Mononuclear cell (primary cell): ENCODE results near the gene CLEC16A. TPM values are rescaled to one million over a fixed set of nuclear protein-coding genes. Genes with fewer than 3 reads are reported as not detected.

Experiments used
- H3K27me3 ChIP-seq: 2 replicates; pipeline ENCODE4 v1.6.0; 2011; ENCODE audit warnings: low read length, control low read depth; ENCODE audit not compliant: insufficient read depth
- H3K4me1 ChIP-seq: 2 replicates; pipeline ENCODE4 v1.5.1; 2011; ENCODE audit warnings: mild to moderate bottlenecking, low read length, control low read depth; ENCODE audit not compliant: insufficient read depth
- H3K4me3 ChIP-seq: 2 replicates; pipeline ENCODE4 v1.5.1; 2011; ENCODE audit warnings: mild to moderate bottlenecking, low read length, moderate library complexity
- H3K9me3 ChIP-seq: 2 replicates; pipeline ENCODE4 v1.5.1; 2011; ENCODE audit warnings: low read depth, mild to moderate bottlenecking, control low read depth, low read length
- total RNA-seq: library from RNA; depleted of rRNA; stranded (reverse); fragments of >200 nt; gene quantifications from one replicate; pipeline ENCODE4 v1.2.3, GENCODE V29; 2012

CLEC16A gene
- total RNA-seq, 1 donor = 26.9 TPM

DNA sequence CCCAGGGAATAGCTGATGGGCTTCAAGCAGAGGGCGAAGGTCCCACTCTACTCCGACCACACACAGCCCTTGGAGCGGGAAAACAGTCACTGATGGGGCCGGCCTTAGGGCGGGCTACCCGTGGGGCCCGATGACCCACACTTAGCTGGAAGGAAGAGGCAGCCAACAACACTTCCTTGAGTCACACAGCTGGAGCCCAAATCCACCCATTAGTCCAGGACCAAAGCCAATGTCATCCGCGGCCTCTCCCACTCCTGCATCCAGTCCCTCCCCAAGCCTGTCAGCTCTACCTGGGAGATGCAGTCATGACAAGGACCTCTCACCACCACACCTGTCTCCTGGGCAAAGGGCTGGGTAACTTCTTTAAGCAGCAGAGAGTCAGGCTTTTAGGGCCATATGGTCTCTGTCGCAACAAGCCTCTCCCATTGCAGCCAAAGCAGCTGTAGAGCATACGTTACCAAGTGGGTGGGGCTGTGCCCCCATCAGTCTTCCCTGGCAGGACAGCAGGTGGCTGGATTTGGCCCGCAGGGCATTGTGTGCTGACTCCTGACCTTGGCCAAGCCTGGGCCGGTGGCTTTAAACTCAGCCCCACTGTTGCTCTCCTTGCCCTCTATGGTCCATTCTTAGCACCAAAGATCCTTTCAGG is 200.9 kb downstream of the CLEC16A start:
- H3K4me3 ChIP-seq = no peak overlapping the region
- H3K9me3 ChIP-seq = no peaks in the 10 kb centered on the region
- peaks cover 2% of the 10 kb centered on the region for H3K4me1 ChIP-seq
- H3K27me3 ChIP-seq = no peaks in the 10 kb centered on the region

DNA sequence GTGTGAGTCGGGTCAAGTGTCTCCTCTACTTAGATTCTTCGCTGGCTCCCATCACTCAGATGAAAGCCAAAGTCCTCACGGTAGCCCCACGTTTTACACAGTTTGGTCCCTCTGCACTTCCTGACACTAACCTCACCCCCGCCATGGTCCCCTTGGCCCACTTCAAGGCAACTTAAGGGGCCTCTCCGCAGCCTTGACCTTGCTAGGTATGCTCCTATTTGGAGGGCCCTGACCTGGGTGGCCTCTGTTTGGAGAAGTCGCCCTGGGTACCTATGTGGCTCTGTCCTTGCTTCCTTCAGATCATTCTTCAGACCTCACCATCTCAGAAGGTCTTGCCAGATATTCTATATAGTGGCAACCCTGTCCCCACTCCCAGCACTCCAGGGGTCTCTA is 201.5 kb downstream of the CLEC16A start:
- no peaks in the 10 kb centered on the region for H3K27me3 ChIP-seq
- no peaks in the 10 kb centered on the region for H3K9me3 ChIP-seq
- H3K4me1 ChIP-seq = no peaks in the 10 kb centered on the region
- no peak overlapping the region for H3K4me3 ChIP-seq

DNA sequence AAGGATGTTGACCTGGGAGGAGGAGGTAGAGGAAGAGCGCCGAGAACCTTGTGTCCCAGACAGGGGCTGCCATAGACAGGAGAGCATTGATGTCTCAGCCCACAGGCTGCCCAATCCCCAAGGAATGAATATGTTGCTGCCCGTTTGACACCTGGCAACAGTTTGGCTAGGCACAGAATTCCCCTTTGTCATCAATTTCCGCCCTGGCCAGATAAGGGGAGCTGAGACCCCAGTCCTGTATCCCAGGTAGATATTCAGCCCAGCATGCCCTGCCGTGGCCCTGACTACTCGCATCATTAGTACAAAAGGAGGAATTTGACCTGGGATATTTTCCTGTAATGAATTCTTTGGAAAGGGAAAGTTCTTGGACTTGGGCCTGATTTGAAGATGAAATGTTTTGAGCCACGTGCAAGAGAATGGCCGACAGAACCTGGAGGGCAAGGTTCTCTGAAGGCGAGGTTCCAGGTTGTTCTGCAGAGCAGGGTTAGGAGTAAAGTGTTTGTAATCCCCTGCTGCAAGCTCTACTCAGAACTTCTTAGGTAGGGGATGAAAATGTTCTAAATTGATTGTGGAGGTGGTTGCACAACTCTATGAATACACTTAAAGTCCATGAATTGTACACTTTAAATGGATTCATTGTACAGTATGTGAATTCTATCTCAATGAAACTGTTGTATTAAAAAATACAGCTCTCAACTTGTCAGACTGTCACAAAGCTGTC is 202.8 kb downstream of the CLEC16A start:
- Histone ChIP-seq H3K9me3 (no peaks in the 10 kb centered on the region), H3K4me1 (no peaks in the 10 kb centered on the region), H3K27me3 (no peaks in the 10 kb centered on the region), H3K4me3 (no peak overlapping the region)

DNA sequence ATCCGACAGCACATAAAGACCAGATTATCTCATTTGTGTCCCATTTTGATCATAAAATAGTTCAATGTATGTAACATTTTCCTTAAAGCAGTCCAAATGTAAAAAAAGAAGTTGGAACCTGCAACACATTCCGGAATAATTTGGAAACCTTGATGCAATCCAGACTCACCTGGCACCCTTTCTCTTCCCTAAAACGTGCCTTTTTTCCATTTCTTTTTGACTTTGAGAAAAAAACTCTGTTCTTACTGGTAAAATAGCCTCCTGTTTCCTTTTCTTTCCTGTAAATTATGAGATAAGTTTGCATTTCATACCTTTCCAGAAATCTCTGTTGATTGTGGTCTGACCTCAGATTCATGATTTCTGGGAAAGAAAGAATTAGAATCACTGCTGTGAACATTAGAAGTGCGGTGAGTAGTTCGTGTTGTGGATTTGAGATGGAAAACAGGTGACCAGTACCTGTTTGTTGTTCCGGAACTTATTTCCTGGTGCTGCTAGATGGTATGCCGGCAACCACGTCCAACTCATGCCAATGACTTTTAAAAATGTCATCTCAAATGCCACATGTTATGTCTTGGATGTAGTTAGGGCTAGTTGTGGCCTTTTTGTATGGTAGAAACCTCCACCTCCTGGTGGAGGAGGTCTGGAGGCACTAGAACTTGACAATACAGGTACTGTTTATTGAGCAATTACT is 203.5 kb downstream of the CLEC16A start:
- H3K9me3 ChIP-seq = no peaks in the 10 kb centered on the region
- H3K4me3 ChIP-seq = no peak overlapping the region
- no peaks in the 10 kb centered on the region for H3K27me3 ChIP-seq
- H3K4me1 ChIP-seq = peaks cover 5% of the 10 kb centered on the region

DNA sequence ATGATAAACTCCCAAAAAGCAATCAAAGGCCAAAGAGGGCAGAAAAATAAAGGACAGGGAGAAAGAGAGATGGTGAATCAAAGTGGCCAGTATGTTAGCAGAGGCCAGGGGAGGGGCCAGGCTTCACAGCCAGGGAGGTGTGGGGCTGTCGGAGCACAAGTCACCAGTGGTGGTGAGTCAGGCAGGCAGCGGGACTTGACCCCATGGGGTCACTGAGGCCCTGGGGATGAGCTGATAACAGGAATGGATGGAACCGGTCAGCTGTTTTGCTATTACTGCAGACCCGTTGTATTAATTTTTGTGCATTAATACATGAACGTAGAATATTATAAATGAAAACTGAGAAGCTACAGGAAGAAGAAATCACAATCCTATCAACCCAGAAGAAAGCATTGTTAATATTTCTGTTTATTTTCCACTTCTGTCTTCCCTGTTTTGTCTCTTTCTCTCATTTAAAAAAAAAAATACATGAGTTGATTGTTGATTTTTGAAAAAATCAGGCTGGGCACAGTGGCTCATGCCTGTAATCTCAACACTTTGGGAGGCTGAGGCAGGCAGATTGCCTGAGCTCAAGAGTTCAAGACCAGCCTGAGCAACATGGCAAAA is 204.8 kb downstream of the CLEC16A start:
- Histone ChIP-seq H3K27me3 (no peaks in the 10 kb centered on the region), H3K9me3 (no peaks in the 10 kb centered on the region), H3K4me1 (peaks cover 6% of the 10 kb centered on the region), H3K4me3 (no peak overlapping the region)

DNA sequence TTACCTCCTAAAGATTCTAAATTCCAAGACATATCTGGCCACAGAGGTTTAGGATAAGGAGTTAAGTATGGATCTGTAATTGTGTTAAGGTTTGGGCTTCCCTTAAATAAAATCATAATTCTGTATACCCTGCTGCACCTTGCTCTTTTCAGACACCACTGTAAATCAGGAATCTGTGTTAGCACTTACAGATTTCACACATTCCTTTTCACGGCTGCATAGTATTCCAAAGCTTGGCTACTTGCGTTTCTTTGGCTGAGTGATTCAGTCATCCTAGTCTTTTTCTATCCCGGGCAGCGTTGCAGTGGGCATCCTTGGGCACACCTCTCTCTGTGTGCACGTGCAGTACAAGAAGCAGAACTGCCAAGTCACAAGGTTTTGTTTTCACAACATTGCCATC is 205.8 kb downstream of the CLEC16A start:
- Histone ChIP-seq H3K27me3 (no peaks in the 10 kb centered on the region), H3K4me1 (peaks cover 6% of the 10 kb centered on the region), H3K4me3 (no peak overlapping the region), H3K9me3 (no peaks in the 10 kb centered on the region)

DNA sequence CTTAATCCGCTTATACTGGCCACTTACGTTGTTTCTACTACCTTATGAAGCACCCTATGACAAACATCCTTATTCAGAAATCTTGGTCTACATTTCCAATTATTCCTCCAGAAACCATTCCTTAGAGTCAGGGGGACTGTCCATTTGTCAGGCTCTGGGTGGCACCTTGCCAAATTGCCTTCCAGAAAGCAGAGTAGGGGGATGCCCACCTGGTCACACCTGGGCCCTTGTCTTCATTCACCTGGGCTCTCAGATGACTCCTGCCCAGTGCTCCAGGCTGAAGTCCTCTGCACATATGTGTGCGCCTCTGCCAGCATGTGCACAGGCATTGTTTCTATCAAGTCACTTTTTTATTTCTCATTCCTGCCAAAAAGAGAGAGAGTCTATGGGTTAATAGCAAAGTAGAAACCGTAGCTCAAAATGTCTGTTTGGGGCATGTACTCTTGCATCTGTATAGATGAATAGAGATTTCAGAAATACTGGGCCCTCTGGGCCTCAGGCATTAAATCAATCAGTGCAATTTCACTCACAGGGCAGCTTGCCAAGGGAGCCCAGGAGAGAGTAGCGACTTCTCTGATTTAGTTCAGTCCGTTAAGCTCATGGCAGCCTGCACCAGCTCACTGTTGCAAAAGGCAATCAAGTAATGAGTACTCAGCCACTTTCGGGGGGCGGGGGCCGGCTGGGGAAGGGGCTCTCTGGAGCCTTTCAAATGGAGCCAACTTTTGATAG is 207.0 kb downstream of the CLEC16A start:
- Histone ChIP-seq H3K27me3 (no peaks in the 10 kb centered on the region), H3K9me3 (no peaks in the 10 kb centered on the region), H3K4me3 (no peak overlapping the region), H3K4me1 (peaks cover 6% of the 10 kb centered on the region)

DNA sequence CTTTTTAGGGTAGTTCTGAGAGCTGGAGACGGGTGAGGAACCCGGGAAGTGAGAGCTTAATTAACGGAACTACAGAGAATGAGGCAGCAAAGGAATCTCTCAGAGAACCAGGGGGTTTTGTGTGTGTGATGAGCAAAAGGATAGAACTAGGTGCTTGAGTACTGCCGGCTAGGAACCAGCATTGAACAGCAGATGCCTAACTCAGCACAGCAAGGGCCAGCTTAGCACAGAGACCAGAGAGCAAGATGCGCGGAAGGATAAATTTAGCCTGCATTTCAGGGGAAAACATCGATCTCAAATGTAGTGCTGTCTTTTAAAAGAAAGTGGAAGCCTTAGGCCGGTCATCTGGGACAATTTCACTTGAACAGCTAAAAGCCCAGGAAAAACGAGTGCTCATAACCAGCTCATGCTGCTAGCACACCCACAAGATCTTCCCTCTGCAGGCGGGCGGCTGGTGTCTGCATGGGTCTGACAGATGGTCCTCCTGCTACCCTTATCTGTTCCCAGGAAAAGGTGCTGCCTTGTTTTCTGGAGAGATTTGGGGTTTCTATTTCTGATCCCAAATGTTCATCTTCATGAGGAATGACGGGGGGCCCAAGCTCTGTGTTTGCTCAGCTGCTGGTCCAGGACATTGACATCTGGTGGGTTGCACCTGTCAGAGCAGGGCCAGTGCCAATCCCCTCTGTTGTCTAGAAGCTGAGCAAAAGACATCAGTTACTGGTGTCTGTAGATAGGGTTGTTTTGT is 207.7 kb downstream of the CLEC16A start:
- peaks cover 6% of the 10 kb centered on the region for H3K4me1 ChIP-seq
- H3K27me3 ChIP-seq = no peaks in the 10 kb centered on the region
- H3K9me3 ChIP-seq = no peaks in the 10 kb centered on the region
- H3K4me3 ChIP-seq = no peak overlapping the region

DNA sequence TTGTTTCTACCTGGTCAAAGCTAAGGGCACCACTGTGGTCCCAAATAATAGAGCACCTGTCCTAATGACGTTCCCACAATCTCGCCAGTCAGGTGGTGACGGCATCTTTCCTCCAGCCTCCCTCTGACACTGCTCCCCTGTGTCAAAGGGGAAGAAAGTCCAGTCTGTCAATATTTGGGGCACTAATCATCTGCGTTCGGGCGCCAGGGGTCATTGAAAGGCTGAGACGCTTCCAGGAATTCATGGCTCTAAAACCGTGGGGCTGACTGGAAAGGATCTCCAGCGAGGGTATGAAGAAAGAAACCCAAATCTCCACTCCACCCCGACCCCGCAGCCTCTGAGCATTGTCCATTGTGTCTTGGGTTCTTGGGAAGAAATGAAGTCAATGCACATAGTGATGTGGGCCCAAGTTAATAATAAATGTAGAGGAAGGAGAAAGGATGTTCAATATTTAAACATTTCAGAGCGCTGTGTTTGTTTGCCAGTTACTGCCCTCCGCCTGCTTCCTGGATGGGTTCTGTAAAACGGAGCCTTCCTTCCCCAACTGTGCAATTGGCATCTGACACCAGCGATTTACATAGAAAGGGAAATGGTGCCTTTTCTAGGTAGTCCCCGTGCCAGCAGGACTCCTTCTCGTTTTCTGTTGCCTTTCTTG is 208.4 kb downstream of the CLEC16A start:
- Histone ChIP-seq H3K9me3 (no peaks in the 10 kb centered on the region), H3K4me1 (peaks cover 6% of the 10 kb centered on the region), H3K27me3 (no peaks in the 10 kb centered on the region), H3K4me3 (no peak overlapping the region)

DNA sequence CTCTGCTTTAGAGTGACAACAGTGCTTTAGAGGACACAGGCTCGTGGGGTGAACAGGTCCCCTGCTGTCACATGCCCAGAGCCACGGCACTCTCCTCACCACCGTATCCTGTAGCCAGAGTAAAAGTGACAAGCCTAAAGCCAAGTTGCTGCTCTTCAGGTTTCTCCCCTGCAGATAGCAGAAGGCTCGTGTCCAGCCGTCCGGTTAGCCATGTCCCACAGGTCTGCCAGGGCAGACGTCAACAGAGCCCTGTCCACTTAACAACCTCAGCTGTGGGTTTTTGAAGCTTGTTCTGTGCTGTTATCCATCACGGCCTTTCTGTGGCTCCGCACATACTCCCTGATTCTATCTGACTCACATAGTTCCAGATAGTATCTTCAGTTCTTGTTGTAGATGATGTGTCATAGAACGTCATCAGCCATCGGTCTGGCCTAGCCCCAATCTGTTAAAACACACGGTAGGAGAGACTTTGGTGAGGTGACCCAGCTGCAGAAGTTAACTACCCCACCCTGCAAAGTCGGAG is 211.0 kb downstream of the CLEC16A start:
- no peaks in the 10 kb centered on the region for H3K9me3 ChIP-seq
- H3K4me3 ChIP-seq = no peak overlapping the region
- no peaks in the 10 kb centered on the region for H3K27me3 ChIP-seq
- H3K4me1 ChIP-seq = peaks cover 6% of the 10 kb centered on the region

DNA sequence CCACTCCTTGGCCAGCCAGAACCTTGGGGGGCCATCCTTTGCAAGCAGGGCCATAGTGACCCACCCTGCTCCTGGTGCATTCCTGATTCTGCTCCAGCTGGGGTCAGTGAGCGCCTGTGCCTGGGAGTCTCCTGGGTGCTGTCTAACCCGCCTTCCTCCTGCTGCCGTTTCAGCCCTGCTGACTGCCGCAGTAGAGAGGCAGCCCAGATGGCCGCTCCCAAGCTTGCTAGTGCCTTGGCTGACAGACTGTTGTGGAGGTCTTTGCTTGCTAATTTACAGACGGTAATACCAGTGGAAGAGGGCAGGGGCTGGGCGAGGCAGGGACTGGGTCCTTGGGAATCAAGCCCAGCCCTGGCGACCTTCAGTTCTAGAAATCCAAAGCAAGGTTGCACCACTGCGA is 212.0 kb downstream of the CLEC16A start:
- H3K27me3 ChIP-seq = no peaks in the 10 kb centered on the region
- H3K4me3 ChIP-seq = no peak overlapping the region
- H3K4me1 ChIP-seq = peaks cover 6% of the 10 kb centered on the region
- no peaks in the 10 kb centered on the region for H3K9me3 ChIP-seq

DNA sequence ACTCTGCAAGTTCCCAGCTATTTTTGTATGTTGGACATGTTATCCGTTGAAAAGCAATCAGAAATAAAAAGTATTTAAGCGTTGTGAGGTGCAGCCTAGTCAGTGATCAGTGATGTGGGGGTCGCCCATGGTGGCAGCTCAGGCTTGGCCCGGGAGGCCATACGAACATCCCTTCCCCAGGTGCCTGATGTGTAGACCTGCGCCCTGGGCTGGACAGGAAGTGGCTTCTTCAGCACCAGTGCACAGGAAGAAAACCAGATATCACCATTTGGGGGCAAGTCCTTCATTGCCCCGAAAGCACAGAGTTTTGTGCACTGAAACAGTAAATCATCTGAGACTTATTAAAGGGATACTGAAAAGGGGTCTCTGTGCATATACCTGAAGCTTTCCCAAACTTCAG is 212.8 kb downstream of the CLEC16A start:
- Histone ChIP-seq H3K27me3 (no peaks in the 10 kb centered on the region), H3K4me1 (peaks cover 6% of the 10 kb centered on the region), H3K9me3 (no peaks in the 10 kb centered on the region), H3K4me3 (no peak overlapping the region)

DNA sequence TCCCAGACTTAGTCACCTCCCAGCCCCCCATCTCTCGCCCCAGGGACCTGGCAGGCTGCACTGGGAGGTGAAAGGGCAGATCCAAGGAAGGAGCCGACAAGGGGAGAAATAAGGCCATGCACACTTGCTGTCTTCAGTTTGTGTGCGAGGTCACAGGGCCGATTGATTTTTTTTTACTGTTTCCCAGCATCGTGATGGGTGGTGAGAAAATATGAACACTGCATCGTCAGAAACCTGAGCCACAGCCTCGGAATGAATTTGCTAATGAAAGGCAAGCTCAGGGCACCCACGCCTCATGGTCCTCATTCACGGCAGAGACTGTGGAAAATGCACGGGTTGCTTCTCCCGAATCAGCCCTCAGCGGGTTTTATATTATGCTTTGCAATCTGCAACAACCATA is 213.7 kb downstream of the CLEC16A start:
- H3K4me3 ChIP-seq = no peak overlapping the region
- H3K4me1 ChIP-seq = no peaks in the 10 kb centered on the region
- no peaks in the 10 kb centered on the region for H3K27me3 ChIP-seq
- H3K9me3 ChIP-seq = no peaks in the 10 kb centered on the region

DNA sequence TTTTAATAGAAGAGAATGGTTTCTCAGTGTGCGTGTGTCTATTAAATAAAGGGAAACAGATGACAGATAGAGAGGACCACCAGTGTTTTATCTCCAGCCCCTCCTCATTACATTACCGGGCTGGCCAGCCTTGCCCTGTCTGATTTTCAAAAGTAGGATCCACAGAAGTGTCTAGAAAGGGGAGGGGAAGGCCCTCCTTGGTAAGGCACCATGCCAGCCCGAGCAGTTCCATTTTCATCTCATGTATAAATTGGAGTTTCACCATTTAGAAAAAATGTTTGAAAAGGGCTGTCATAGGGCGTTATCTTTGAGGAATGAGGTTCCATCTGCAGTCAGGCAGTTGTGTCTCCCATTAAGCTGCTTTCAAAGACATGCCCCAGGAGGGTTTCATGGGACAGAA is 214.9 kb downstream of the CLEC16A start:
- no peak overlapping the region for H3K4me3 ChIP-seq
- H3K4me1 ChIP-seq = no peaks in the 10 kb centered on the region
- no peaks in the 10 kb centered on the region for H3K9me3 ChIP-seq
- H3K27me3 ChIP-seq = no peaks in the 10 kb centered on the region
